Measurements from ENCODE around the gene OSBPL10.

OSBPL10 gene

GRCh38 chr3:31648286-31648968, 332.6 kb downstream of the OSBPL10 start:
- DNase-seq, result no peak

GRCh38 chr3:31645256-31645655, 335.8 kb downstream of the OSBPL10 start:
- no peak for DNase-seq

- DNase-seq, result no peak
These were observed 341.2 kb downstream of the OSBPL10 start for GRCh38 chr3:31639828-31640227.

GRCh38 chr3:31636694-31637442, 344.2 kb downstream of the OSBPL10 start:
- DNase-seq, result no peak

- DNase-seq, result no peak
These were observed 345.0 kb downstream of the OSBPL10 start for GRCh38 chr3:31636049-31636448.

GRCh38 chr3:31635545-31635944, 345.5 kb downstream of the OSBPL10 start:
- DNase-seq, result no peak

- no peak for DNase-seq
These were observed 346.6 kb downstream of the OSBPL10 start for GRCh38 chr3:31634476-31634875.

GRCh38 chr3:31629054-31629453, 352.0 kb downstream of the OSBPL10 start:
- DNase-seq, result no peak

- no peak for DNase-seq
These were observed 355.7 kb downstream of the OSBPL10 start for GRCh38 chr3:31625358-31625757.

GRCh38 chr3:31624083-31624709, 356.9 kb downstream of the OSBPL10 start:
- DNase-seq, result no peak

- DNase-seq, result no peak
These were observed 358.3 kb downstream of the OSBPL10 start for GRCh38 chr3:31622636-31623288.

GRCh38 chr3:31621314-31621713, 359.7 kb downstream of the OSBPL10 start:
- no peak for DNase-seq

- no peak for DNase-seq
These were observed 360.4 kb downstream of the OSBPL10 start for GRCh38 chr3:31620656-31621055.

- no peak for DNase-seq
These were observed 364.4 kb downstream of the OSBPL10 start for GRCh38 chr3:31616711-31617110.

GRCh38 chr3:31615071-31615875, 365.8 kb downstream of the OSBPL10 start:
- DNase-seq, result no peak

- no peak for DNase-seq
These were observed 366.7 kb downstream of the OSBPL10 start for GRCh38 chr3:31614162-31614921.

- DNase-seq, result no peak
These were observed 367.4 kb downstream of the OSBPL10 start for GRCh38 chr3:31613654-31614053.

GRCh38 chr3:31613177-31613576, 367.9 kb downstream of the OSBPL10 start:
- DNase-seq, result no peak

Data from SIG-M5 (cell line).